Esophagus squamous epithelium (tissue), 5 donors: Measurements from ENCODE around the gene POLR2C. TPM values are rescaled to one million over a fixed set of nuclear protein-coding genes. Genes with fewer than 3 reads are reported as not detected.

ENCODE experiments used
- DNase-seq: peaks from one replicate; lab custom pipeline; 2025; lab: John Stamatoyannopoulos, UW
- H3K27ac ChIP-seq, 4 donors: fragments of 200-600 bp; sonication (generic); one replicate each; pipeline ENCODE4 v1.5.1; 2016 to 2019; ENCODE audit warnings: mild to moderate bottlenecking in 1 of 4
- H3K27me3 ChIP-seq, 4 donors: fragments of 200-600 bp; sonication (generic); 1 replicate in 3 of 4; 2 replicates in 1 of 4; pipeline versions ENCODE4 v1.5.1 to v1.6.0; 2017 to 2021; ENCODE audit warnings: antibody characterized with exemption in 1 of 4
- H3K36me3 ChIP-seq, 3 donors: fragments of 200-600 bp; sonication (generic); one replicate each; pipeline ENCODE4 v1.5.1; 2016 to 2019
- H3K4me1 ChIP-seq, 3 donors: fragments of 200-600 bp; sonication (generic); one replicate each; pipeline ENCODE4 v1.5.1; 2017 to 2019
- H3K4me3 ChIP-seq, 4 donors: fragments of 200-600 bp; sonication (generic); 1 replicate in 3 of 4; 2 replicates in 1 of 4; pipeline ENCODE4 v1.5.1; 2016 to 2019; ENCODE audit warnings: mild to moderate bottlenecking in 2 of 4, moderate library complexity in 1 of 4
- H3K9me3 ChIP-seq, 3 donors: fragments of 200-600 bp; sonication (generic); one replicate each; pipeline ENCODE4 v1.5.1; 2016 to 2019
- POLR2A ChIP-seq, 4 donors: fragments of 450-650 bp; IDR thresholded peaks; one replicate each; pipeline ENCODE4 v1.6.1; 2017; ENCODE audit warnings: antibody characterized with exemption in 4 of 4, mild to moderate bottlenecking in 4 of 4, moderate library complexity in 3 of 4
- WGBS, 2 donors: methylation state at CpG; one replicate each; pipeline ENCODE4 v1.1.5; 2018; 5-methylcytosine and 5-hydroxymethylcytosine counted together
- intact Hi-C: fragments of 100-400 bp; cut with DNase I; formaldehyde crosslinking; loops from one replicate; pipeline ENCODE4 v1.15.0; 2022
- total RNA-seq, 4 donors: library from RNA; depleted of rRNA; stranded (reverse); fragments of >200 nt; gene quantifications; one replicate each; pipeline ENCODE4 v1.1.0, GENCODE V29; 2016
- TF ChIP-seq, protein P1 (sequence below), 6 experiments: fragments of 450-650 bp in 4 of 6; fragments of 200-600 bp in 2 of 6; sonication (generic) in 2 of 6; IDR thresholded peaks; one replicate each; pipeline ENCODE4 v1.5.1; 2016 to 2019; ENCODE audit warnings: antibody characterized with exemption in 6 of 6, mild to moderate bottlenecking in 4 of 6, moderate library complexity in 4 of 6
- donor health status: DM: yes; HTN: yes; CAD: no.

Gene POLR2C
- total RNA-seq, 4 donors from 2014 or later = 58.8 to 86.8 (median 71.1) TPM

DNA sequence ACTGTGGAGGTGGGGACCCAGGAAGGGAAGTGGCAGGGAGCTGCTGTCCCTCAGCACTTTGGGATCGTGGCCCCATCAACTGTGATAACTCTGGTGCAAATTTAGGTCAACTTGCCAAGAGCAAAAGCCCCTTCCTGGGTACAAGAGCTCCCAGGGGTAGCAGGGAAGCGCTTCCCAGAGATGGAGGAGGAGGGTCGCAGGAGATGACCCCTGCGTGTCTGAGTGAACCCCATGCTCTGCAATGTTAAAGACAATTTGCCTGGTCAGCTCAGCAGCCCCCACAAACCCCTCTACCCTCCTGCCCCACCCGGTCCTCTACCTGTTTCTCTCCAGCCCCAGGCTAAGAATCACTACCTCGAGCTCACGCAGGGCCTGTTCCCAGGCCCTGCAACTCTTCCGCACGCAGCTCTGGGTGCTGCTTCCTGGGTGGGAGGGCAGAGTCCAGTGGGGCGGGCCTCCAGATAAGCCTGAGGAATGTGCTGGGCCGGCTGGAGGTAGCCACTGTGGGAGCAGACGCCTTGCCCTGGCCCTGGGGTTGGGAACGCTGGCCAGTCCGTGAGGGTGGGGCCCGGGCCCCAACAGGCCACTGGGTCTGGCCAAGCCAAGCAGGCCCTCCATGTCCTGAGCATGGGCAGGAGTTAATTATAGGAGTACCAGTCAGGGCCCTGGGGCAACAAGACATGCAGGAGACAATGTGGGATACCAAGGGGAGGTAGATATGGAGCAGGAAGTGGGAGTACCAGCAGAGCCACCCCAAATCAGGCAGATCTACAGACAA, 17.7 kb downstream of the POLR2C start:
- 50% methylated on average over 5 of the region's 15 CpGs; no CpG with 5 or more reads in 1 of the 2 donors for WGBS, 2 donors
- H3K4me3 ChIP-seq = peak overlapping the region; percentile 18 to 62 (median 40)
- peak overlapping the region in 3 of 4 donors; percentile 18 to 77 (median 31) for H3K27ac ChIP-seq
- peaks cover 0 to 36% (median 0%) of the 10 kb centered on the region in 3 donors for H3K36me3 ChIP-seq
- no peaks in the 10 kb centered on the region for H3K27me3 ChIP-seq
- intact Hi-C loops = loop anchor here (10.0 kb wide), 1 partner anchor 45 kb away; no protein-coding TSS in a partner anchor
- peaks cover 36 to 68% (median 36%) of the 10 kb centered on the region in 3 donors for H3K4me1 ChIP-seq
- DNase-seq = no peak
- no peaks in the 10 kb centered on the region for H3K9me3 ChIP-seq
- TF ChIP-seq, protein P1, sequence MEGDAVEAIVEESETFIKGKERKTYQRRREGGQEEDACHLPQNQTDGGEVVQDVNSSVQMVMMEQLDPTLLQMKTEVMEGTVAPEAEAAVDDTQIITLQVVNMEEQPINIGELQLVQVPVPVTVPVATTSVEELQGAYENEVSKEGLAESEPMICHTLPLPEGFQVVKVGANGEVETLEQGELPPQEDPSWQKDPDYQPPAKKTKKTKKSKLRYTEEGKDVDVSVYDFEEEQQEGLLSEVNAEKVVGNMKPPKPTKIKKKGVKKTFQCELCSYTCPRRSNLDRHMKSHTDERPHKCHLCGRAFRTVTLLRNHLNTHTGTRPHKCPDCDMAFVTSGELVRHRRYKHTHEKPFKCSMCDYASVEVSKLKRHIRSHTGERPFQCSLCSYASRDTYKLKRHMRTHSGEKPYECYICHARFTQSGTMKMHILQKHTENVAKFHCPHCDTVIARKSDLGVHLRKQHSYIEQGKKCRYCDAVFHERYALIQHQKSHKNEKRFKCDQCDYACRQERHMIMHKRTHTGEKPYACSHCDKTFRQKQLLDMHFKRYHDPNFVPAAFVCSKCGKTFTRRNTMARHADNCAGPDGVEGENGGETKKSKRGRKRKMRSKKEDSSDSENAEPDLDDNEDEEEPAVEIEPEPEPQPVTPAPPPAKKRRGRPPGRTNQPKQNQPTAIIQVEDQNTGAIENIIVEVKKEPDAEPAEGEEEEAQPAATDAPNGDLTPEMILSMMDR (IDR thresholded peaks at IDR 0.05) = no peak
- no peak for TF ChIP-seq POLR2A (IDR thresholded peaks at IDR 0.05)

DNA sequence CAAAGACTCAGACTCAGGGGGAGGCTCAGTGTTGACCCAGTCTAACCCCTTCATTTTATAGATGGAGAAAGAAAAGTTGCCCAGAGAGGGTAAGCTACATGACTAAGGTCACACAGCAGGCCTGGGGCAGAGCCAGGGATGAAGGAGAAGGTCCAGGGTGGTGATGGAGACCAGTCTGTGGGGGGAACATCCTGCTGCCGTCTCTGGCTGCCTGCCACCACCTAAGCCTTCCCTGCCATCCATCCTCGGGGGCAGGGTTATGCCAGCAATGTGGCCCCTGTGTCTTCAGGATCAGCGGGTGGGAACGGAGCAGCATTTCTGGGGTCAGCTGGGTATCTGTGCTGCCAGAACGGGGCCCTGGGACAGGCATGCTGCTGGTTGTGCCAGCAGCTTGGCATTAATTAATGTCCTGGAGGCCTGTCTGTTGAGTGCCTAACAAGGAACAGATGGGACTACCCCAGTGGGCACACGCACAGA, 18.3 kb downstream of the POLR2C start:
- Histone ChIP-seq H3K4me3 (no peak overlapping the region), H3K9me3 (no peaks in the 10 kb centered on the region), H3K4me1 (peaks cover 40 to 73% (median 42%) of the 10 kb centered on the region in 3 donors), H3K27me3 (no peaks in the 10 kb centered on the region), H3K36me3 (peaks cover 0 to 33% (median 0%) of the 10 kb centered on the region in 3 donors), H3K27ac (peak overlapping the region in 3 of 4 donors; percentile 18 to 77 (median 31))
- DNase-seq = no peak
- 37 to 59% methylated on average over 3 of the region's 6 CpGs for WGBS, 2 donors
- intact Hi-C loops = no loop called here
- TF ChIP-seq, protein P1 (IDR thresholded peaks at IDR 0.05) = no peak

DNA sequence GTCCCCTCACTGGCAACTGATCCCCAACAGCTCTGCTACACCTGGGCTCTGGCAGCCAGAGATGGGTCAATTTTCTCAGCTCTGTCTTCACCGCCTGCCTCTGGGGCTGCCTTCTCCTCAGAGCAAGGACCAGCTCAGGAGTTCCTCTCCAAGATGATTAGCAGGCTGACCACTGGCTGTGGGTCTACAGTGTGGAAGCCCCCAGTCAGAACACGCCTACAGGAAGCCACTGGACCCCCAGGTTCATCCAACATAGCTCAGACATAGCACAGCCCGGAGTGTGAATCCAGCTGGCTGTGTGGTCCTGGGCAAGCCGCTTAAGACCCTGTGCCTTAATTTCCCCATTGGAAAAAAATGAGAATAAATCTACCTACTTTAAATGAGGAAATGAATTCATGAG, 18.9 kb downstream of the POLR2C start:
- Histone ChIP-seq H3K27me3 (no peaks in the 10 kb centered on the region), H3K4me3 (no peak overlapping the region), H3K36me3 (peaks cover 0 to 29% (median 0%) of the 10 kb centered on the region in 3 donors), H3K27ac (peak overlapping the region in 1 of 4 donors; percentile 77), H3K4me1 (peaks cover 41 to 71% (median 42%) of the 10 kb centered on the region in 3 donors), H3K9me3 (no peaks in the 10 kb centered on the region)
- no peak for DNase-seq
- TF ChIP-seq POLR2A (IDR thresholded peaks at IDR 0.05) = no peak
- TF ChIP-seq, protein P1 (IDR thresholded peaks at IDR 0.05) = no peak
- intact Hi-C loops = no loop called here
- 76 to 85% methylated on average over 2 to 3 of the region's 4 CpGs for WGBS, 2 donors

DNA sequence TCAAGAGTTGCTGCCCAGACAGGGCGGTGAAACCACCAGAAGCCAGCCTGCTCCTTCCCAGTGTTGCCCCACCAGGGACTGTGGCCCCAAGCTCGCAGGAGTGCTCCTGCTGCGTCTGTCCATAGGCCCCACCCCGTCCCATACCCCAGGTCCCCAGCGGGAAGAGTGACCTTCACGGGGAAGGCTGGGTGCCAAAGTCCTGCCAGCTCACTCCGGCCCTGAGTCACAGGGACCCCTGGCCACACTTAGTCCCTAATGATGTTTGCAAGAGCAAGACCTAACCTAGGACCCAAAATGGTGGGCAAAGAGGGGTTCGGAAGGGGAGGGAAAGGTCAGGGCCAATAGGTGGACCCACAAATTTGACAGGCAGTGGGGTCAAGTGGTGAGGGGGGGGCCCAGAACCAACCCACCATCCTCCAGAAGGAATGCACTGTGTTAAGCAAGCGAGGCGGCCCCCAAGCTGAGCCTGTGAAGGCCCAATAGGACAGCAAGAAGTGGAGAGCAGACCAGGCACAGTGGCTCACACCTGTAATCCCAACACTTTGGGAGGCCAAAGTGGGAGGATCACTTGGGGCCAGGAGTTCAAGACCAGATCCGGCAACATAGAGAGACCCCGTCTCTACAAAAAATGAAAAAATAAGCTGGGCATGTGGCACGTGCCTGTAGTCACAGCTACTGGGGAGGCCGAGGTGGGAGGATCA, 20.5 kb downstream of the POLR2C start:
- H3K4me1 ChIP-seq = peaks cover 42 to 63% (median 46%) of the 10 kb centered on the region in 3 donors
- H3K36me3 ChIP-seq = peaks cover 0 to 15% (median 0%) of the 10 kb centered on the region in 3 donors
- no peak for DNase-seq
- H3K27ac ChIP-seq = no peak overlapping the region
- no peak for TF ChIP-seq POLR2A (IDR thresholded peaks at IDR 0.05)
- TF ChIP-seq, protein P1 (IDR thresholded peaks at IDR 0.05) = no peak
- intact Hi-C loops = no loop called here
- H3K9me3 ChIP-seq = no peaks in the 10 kb centered on the region
- H3K27me3 ChIP-seq = no peaks in the 10 kb centered on the region
- 79 to 83% methylated on average over 8 of the region's 14 CpGs for WGBS, 2 donors
- no peak overlapping the region for H3K4me3 ChIP-seq
